Body of pancreas (tissue), 4 donors: ENCODE data around the gene HIPK3.

ENCODE experiments used
- CTCF ChIP-seq, 7 experiments: fragments of 450-650 bp in 4 of 7; fragments of 200-600 bp in 3 of 7; sonication (generic) in 3 of 7; IDR thresholded peaks; one replicate each; pipeline ENCODE4 v1.5.1; 2016 to 2019; ENCODE audit warnings: antibody characterized with exemption in 7 of 7
- POLR2A ChIP-seq, 3 donors: fragments of 450-650 bp; IDR thresholded peaks; one replicate each; pipeline ENCODE4 v1.6.1; 2016; ENCODE audit warnings: antibody characterized with exemption in 3 of 3, mild to moderate bottlenecking in 2 of 3

- TF ChIP-seq CTCF (IDR thresholded peaks at IDR 0.05) (no peak), POLR2A (IDR thresholded peaks at IDR 0.05) (no peak)
Observed at GRCh38 chr11:33383075-33383919, 126.1 kb downstream of the HIPK3 start.
